Osteoblast (primary cell): Measurements from ENCODE around the gene PDE6A. TPM values are rescaled to one million over a fixed set of nuclear protein-coding genes. Genes with fewer than 3 reads are reported as not detected.

Source experiments
- DNase-seq: peaks from one replicate; pipeline ENCODE4 v3.0.0; 2011; ENCODE audit warnings: low spot score, mixed read lengths; ENCODE audit not compliant: insufficient read length; ENCODE audit errors: missing footprints
- H2AFZ ChIP-seq: 2 replicates; pipeline ENCODE4 v1.6.0; 2011; ENCODE audit warnings: mild to moderate bottlenecking, low read length
- H3K27ac ChIP-seq: 2 replicates; pipeline ENCODE4 v1.5.1; 2011; ENCODE audit warnings: mild to moderate bottlenecking, low read depth, low read length, moderate library complexity
- H3K27me3 ChIP-seq: 2 replicates; pipeline ENCODE4 v1.6.0; 2012; ENCODE audit warnings: mild to moderate bottlenecking, control low read depth, inconsistent platforms, low read length, moderate library complexity; ENCODE audit not compliant: insufficient read depth
- H3K36me3 ChIP-seq: 2 replicates; pipeline ENCODE4 v1.5.1; 2011; ENCODE audit warnings: mild to moderate bottlenecking, low read length, control low read depth, moderate library complexity; ENCODE audit not compliant: insufficient read depth
- H3K4me1 ChIP-seq: 2 replicates; pipeline ENCODE4 v1.5.1; 2011; ENCODE audit warnings: mild to moderate bottlenecking, low read length, control low read depth, moderate library complexity; ENCODE audit not compliant: insufficient read depth
- H3K4me2 ChIP-seq: 2 replicates; pipeline ENCODE4 v1.6.0; 2011; ENCODE audit warnings: mild to moderate bottlenecking, low read length; ENCODE audit not compliant: insufficient read depth
- H3K4me3 ChIP-seq: fragments of 200-600 bp; sonication (generic); 3 replicates; pipeline ENCODE4 v1.5.1; 2012; ENCODE audit warnings: mild to moderate bottlenecking, low read length, inconsistent platforms; ENCODE audit not compliant: insufficient read depth
- H3K79me2 ChIP-seq: 2 replicates; pipeline ENCODE4 v1.6.0; 2012; ENCODE audit warnings: mild to moderate bottlenecking, low read length, control low read depth, inconsistent platforms; ENCODE audit not compliant: insufficient read depth
- H3K9me3 ChIP-seq: 2 replicates; pipeline ENCODE4 v1.5.1; 2011; ENCODE audit warnings: low read depth, low read length, control low read depth
- H4K20me1 ChIP-seq: 2 replicates; pipeline ENCODE4 v1.6.0; 2012; ENCODE audit warnings: mild to moderate bottlenecking, low read length, control low read depth; ENCODE audit not compliant: insufficient read depth
- CTCF ChIP-seq: IDR thresholded peaks from 2 replicates; pipeline ENCODE4 v1.5.1; 2011; ENCODE audit warnings: mild to moderate bottlenecking, low read depth, low read length, moderate library complexity; ENCODE audit errors: extremely low read depth
- total RNA-seq: library from RNA; depleted of rRNA; stranded (reverse); fragments of >200 nt; gene quantifications from 2 replicates; pipeline ENCODE4 v1.2.3, GENCODE V29; 2012

Gene PDE6A
- total RNA-seq, 1 donor: under 0.01 TPM

GRCh38 chr5:149822301-149822700 lies 122.3 kb downstream of the PDE6A start:
- Histone ChIP-seq H4K20me1 (no peaks in the 10 kb centered on the region), H2AFZ (no peak overlapping the region), H3K4me2 (no peak overlapping the region), H3K79me2 (no peaks in the 10 kb centered on the region), H3K27ac (no peak overlapping the region), H3K27me3 (no peaks in the 10 kb centered on the region), H3K4me3 (no peak overlapping the region), H3K4me1 (no peaks in the 10 kb centered on the region), H3K9me3 (no peaks in the 10 kb centered on the region), H3K36me3 (no peaks in the 10 kb centered on the region)
- TF ChIP-seq CTCF: no peak
- no peak for DNase-seq

- TF ChIP-seq CTCF: no peak
- no peak overlapping the region for H3K4me3 ChIP-seq
- H3K27me3 ChIP-seq: no peaks in the 10 kb centered on the region
- no peak for DNase-seq
- H4K20me1 ChIP-seq: no peaks in the 10 kb centered on the region
- no peak overlapping the region for H3K4me2 ChIP-seq
- no peaks in the 10 kb centered on the region for H3K79me2 ChIP-seq
- no peaks in the 10 kb centered on the region for H3K36me3 ChIP-seq
- H3K9me3 ChIP-seq: no peaks in the 10 kb centered on the region
- H3K4me1 ChIP-seq: no peaks in the 10 kb centered on the region
- H2AFZ ChIP-seq: no peak overlapping the region
- H3K27ac ChIP-seq: no peak overlapping the region
These were observed 123.8 kb downstream of the PDE6A start for GRCh38 chr5:149820536-149821510.

- TF ChIP-seq CTCF: no peak
- no peak overlapping the region for H2AFZ ChIP-seq
- no peaks in the 10 kb centered on the region for H3K27me3 ChIP-seq
- H3K4me2 ChIP-seq: no peak overlapping the region
- no peaks in the 10 kb centered on the region for H3K79me2 ChIP-seq
- no peaks in the 10 kb centered on the region for H4K20me1 ChIP-seq
- H3K36me3 ChIP-seq: no peaks in the 10 kb centered on the region
- no peak for DNase-seq
- no peak overlapping the region for H3K27ac ChIP-seq
- H3K4me3 ChIP-seq: no peak overlapping the region
- no peaks in the 10 kb centered on the region for H3K9me3 ChIP-seq
- H3K4me1 ChIP-seq: no peaks in the 10 kb centered on the region
These were observed 124.6 kb downstream of the PDE6A start for GRCh38 chr5:149820012-149820411.

- no peaks in the 10 kb centered on the region for H3K4me1 ChIP-seq
- no peaks in the 10 kb centered on the region for H3K9me3 ChIP-seq
- TF ChIP-seq CTCF: no peak
- no peak overlapping the region for H3K27ac ChIP-seq
- no peak overlapping the region for H2AFZ ChIP-seq
- H3K4me2 ChIP-seq: no peak overlapping the region
- H3K27me3 ChIP-seq: no peaks in the 10 kb centered on the region
- no peaks in the 10 kb centered on the region for H4K20me1 ChIP-seq
- H3K36me3 ChIP-seq: no peaks in the 10 kb centered on the region
- H3K4me3 ChIP-seq: no peak overlapping the region
- DNase-seq: no peak
- no peaks in the 10 kb centered on the region for H3K79me2 ChIP-seq
These were observed 126.5 kb downstream of the PDE6A start for GRCh38 chr5:149818116-149818515.
